DOHH2 (cell line): Measurements from ENCODE around the gene BGN.

Experiments
- CTCF ChIP-seq: fragments of 200-600 bp; sonication (generic); IDR thresholded peaks from one replicate; pipeline ENCODE4 v1.5.1; 2014; ENCODE audit warnings: antibody characterized with exemption, mild to moderate bottlenecking, low read depth, low read length; ENCODE audit not compliant: poor library complexity, severe bottlenecking
- EZH2phosphoT487 ChIP-seq: fragments of 200-600 bp; sonication (generic); IDR thresholded peaks from 2 replicates; pipeline ENCODE4 v1.6.1; 2017; ENCODE audit warnings: borderline replicate concordance, mild to moderate bottlenecking, antibody characterized with exemption, low read length, moderate library complexity, mixed read lengths

- TF ChIP-seq CTCF (no peak), EZH2phosphoT487 (no peak)
These were observed 56.4 kb downstream of the BGN start for GRCh38 chrX:153551135-153551534.
